ENCODE data around the gene CDK14. TPM values are rescaled to one million over a fixed set of nuclear protein-coding genes. Genes with fewer than 3 reads are reported as not detected.

CDK14 gene
- total RNA-seq, 1 donor, result 11.1 TPM

GRCh38 chr7:91128683-91129348 is 532.7 kb downstream of the CDK14 start:
- H3K4me1 ChIP-seq (ENCODE audit: insufficient read depth, low read length), result no peaks in the 10 kb centered on the region
- H3K27me3 ChIP-seq (ENCODE audit: insufficient read depth, low read length), result no peaks in the 10 kb centered on the region
- H3K9me3 ChIP-seq (ENCODE audit: low read depth, low read length), result no peaks in the 10 kb centered on the region
- H3K4me3 ChIP-seq (ENCODE audit: low read length), result no peak overlapping the region

GRCh38 chr7:91135300-91135699 is 539.2 kb downstream of the CDK14 start:
- Histone ChIP-seq H3K4me1 (ENCODE audit: insufficient read depth, low read length) (no peaks in the 10 kb centered on the region), H3K4me3 (ENCODE audit: low read length) (no peak overlapping the region), H3K27me3 (ENCODE audit: insufficient read depth, low read length) (no peaks in the 10 kb centered on the region), H3K9me3 (ENCODE audit: low read depth, low read length) (no peaks in the 10 kb centered on the region)

- no peaks in the 10 kb centered on the region for H3K9me3 ChIP-seq (ENCODE audit: low read depth, low read length)
- no peak overlapping the region for H3K4me3 ChIP-seq (ENCODE audit: low read length)
- no peaks in the 10 kb centered on the region for H3K4me1 ChIP-seq (ENCODE audit: insufficient read depth, low read length)
- H3K27me3 ChIP-seq (ENCODE audit: insufficient read depth, low read length), result no peaks in the 10 kb centered on the region
These were observed 539.7 kb downstream of the CDK14 start for GRCh38 chr7:91135703-91136430.

- Histone ChIP-seq H3K27me3 (ENCODE audit: insufficient read depth, low read length) (no peaks in the 10 kb centered on the region), H3K9me3 (ENCODE audit: low read depth, low read length) (no peaks in the 10 kb centered on the region), H3K4me3 (ENCODE audit: low read length) (no peak overlapping the region), H3K4me1 (ENCODE audit: insufficient read depth, low read length) (no peaks in the 10 kb centered on the region)
These were observed 541.1 kb downstream of the CDK14 start for GRCh38 chr7:91137153-91137787.

GRCh38 chr7:91137788-91138368 is 541.8 kb downstream of the CDK14 start:
- H3K9me3 ChIP-seq (ENCODE audit: low read depth, low read length), result no peaks in the 10 kb centered on the region
- H3K4me1 ChIP-seq (ENCODE audit: insufficient read depth, low read length), result no peaks in the 10 kb centered on the region
- H3K4me3 ChIP-seq (ENCODE audit: low read length), result no peak overlapping the region
- H3K27me3 ChIP-seq (ENCODE audit: insufficient read depth, low read length), result no peaks in the 10 kb centered on the region

- H3K4me1 ChIP-seq (ENCODE audit: insufficient read depth, low read length), result no peaks in the 10 kb centered on the region
- no peak overlapping the region for H3K4me3 ChIP-seq (ENCODE audit: low read length)
These were observed 544.2 kb downstream of the CDK14 start for GRCh38 chr7:91140286-91140685.

GRCh38 chr7:91140982-91141381 is 544.9 kb downstream of the CDK14 start:
- Histone ChIP-seq H3K4me1 (ENCODE audit: insufficient read depth, low read length) (no peaks in the 10 kb centered on the region), H3K27me3 (ENCODE audit: insufficient read depth, low read length) (no peaks in the 10 kb centered on the region), H3K4me3 (ENCODE audit: low read length) (no peak overlapping the region), H3K9me3 (ENCODE audit: low read depth, low read length) (no peaks in the 10 kb centered on the region)

More at GRCh38 chr7:91140286-91140685, 544.2 kb downstream of the CDK14 start:
- Histone ChIP-seq H3K9me3 (ENCODE audit: low read depth, low read length) (no peaks in the 10 kb centered on the region), H3K27me3 (ENCODE audit: insufficient read depth, low read length) (no peaks in the 10 kb centered on the region)

GRCh38 chr7:91142743-91143142 is 546.6 kb downstream of the CDK14 start:
- H3K4me1 ChIP-seq (ENCODE audit: insufficient read depth, low read length), result no peaks in the 10 kb centered on the region
- no peak overlapping the region for H3K4me3 ChIP-seq (ENCODE audit: low read length)
- no peaks in the 10 kb centered on the region for H3K9me3 ChIP-seq (ENCODE audit: low read depth, low read length)
- no peaks in the 10 kb centered on the region for H3K27me3 ChIP-seq (ENCODE audit: insufficient read depth, low read length)

- Histone ChIP-seq H3K9me3 (ENCODE audit: low read depth, low read length) (no peaks in the 10 kb centered on the region), H3K4me3 (ENCODE audit: low read length) (no peak overlapping the region), H3K4me1 (ENCODE audit: insufficient read depth, low read length) (no peaks in the 10 kb centered on the region), H3K27me3 (ENCODE audit: insufficient read depth, low read length) (no peaks in the 10 kb centered on the region)
These were observed 553.5 kb downstream of the CDK14 start for GRCh38 chr7:91149341-91150246.

GRCh38 chr7:91151916-91152315 is 555.8 kb downstream of the CDK14 start:
- no peak overlapping the region for H3K4me3 ChIP-seq (ENCODE audit: low read length)
- no peaks in the 10 kb centered on the region for H3K4me1 ChIP-seq (ENCODE audit: insufficient read depth, low read length)
- H3K27me3 ChIP-seq (ENCODE audit: insufficient read depth, low read length), result no peaks in the 10 kb centered on the region
- H3K9me3 ChIP-seq (ENCODE audit: low read depth, low read length), result no peaks in the 10 kb centered on the region

- no peak overlapping the region for H3K4me3 ChIP-seq (ENCODE audit: low read length)
These were observed 560.4 kb downstream of the CDK14 start for GRCh38 chr7:91156316-91157185.

GRCh38 chr7:91157579-91158320 is 561.6 kb downstream of the CDK14 start:
- H3K4me3 ChIP-seq (ENCODE audit: low read length), result no peak overlapping the region
- no peaks in the 10 kb centered on the region for H3K9me3 ChIP-seq (ENCODE audit: low read depth, low read length)
- no peaks in the 10 kb centered on the region for H3K27me3 ChIP-seq (ENCODE audit: insufficient read depth, low read length)
- H3K4me1 ChIP-seq (ENCODE audit: insufficient read depth, low read length), result no peaks in the 10 kb centered on the region

More at GRCh38 chr7:91156316-91157185, 560.4 kb downstream of the CDK14 start:
- Histone ChIP-seq H3K9me3 (ENCODE audit: low read depth, low read length) (no peaks in the 10 kb centered on the region), H3K4me1 (ENCODE audit: insufficient read depth, low read length) (no peaks in the 10 kb centered on the region), H3K27me3 (ENCODE audit: insufficient read depth, low read length) (no peaks in the 10 kb centered on the region)

GRCh38 chr7:91162436-91162835 is 566.3 kb downstream of the CDK14 start:
- no peaks in the 10 kb centered on the region for H3K9me3 ChIP-seq (ENCODE audit: low read depth, low read length)
- H3K4me3 ChIP-seq (ENCODE audit: low read length), result no peak overlapping the region
- H3K27me3 ChIP-seq (ENCODE audit: insufficient read depth, low read length), result no peaks in the 10 kb centered on the region
- peaks cover 13% of the 10 kb centered on the region for H3K4me1 ChIP-seq (ENCODE audit: insufficient read depth, low read length)

All from mononuclear cell (primary cell).